Measurements from ENCODE around the gene LRRC3.

DNA sequence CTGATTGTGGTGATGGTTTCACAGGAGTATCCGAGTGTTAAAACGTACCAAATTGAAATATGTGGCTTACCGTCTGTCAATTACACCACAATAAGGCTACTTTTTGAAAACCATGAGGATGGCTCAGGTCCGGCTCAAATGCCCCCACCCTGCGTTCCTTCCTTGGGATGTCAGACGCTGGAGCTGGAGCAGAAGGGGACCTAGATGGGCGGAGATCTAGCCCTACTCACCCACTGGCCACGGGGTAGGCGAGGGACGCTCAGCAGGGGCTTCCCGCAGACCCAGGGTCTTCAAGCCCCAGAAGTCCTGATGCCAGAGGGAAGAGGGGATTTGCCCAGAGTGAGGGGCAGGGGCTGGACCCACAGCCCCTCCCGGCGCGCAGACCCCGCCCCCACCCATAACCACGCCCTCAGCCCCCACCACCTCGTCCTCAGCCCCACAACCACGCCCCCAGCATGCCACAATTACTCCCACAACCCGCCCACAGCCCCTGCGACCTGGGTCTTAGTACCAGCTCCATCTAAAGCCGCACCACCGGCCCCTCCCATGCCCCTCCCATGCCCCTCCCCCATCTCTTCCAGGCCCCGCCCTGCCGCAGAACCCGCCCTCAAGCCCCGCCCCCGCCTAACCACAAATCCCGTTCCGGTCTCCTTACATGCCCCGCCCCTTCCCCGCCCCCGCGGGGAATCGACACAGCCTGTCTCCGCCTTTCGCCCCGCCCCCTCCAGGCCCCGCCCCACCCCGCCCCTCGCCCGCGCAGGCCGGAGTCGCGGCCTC is at the start of gene LRRC3:
- TF ChIP-seq SUZ12 (IDR thresholded peaks at IDR 0.05) = no peak
- TF ChIP-seq FOXM1 (IDR thresholded peaks at IDR 0.05; ENCODE audit: borderline replicate concordance) = no peak
- no peak for TF ChIP-seq BHLHE40 (IDR thresholded peaks at IDR 0.05; ENCODE audit: borderline replicate concordance)
- TF ChIP-seq FOXA1 (IDR thresholded peaks at IDR 0.05) = no peak
